Left lung (tissue), 10 donors: Measurements from ENCODE around the gene LLGL2. TPM values are rescaled to one million over a fixed set of nuclear protein-coding genes. Genes with fewer than 3 reads are reported as not detected.

Source experiments
- ATAC-seq: fragments of 200-7000 bp; cut with Tn5 transposase; one replicate; pipeline ENCODE4 v1.9.1; 2020; ENCODE audit warnings: moderate library complexity
- DNase-seq, 4 donors: peaks; one replicate each; pipeline ENCODE4 v3.0.0-alpha.2; 2013 to 2020
- H3K27ac ChIP-seq, 2 donors: fragments of 200-600 bp; sonication (generic) in 1 of 2; one replicate each; pipeline versions ENCODE4 v1.5.0 to v1.8.0; 2020 to 2021
- H3K27me3 ChIP-seq, 2 donors: fragments of 200-600 bp; sonication (generic) in 1 of 2; one replicate each; pipeline versions ENCODE4 v1.5.0 to v1.8.0; 2020 to 2021
- H3K36me3 ChIP-seq, 2 donors: fragments of 200-600 bp; sonication (generic) in 1 of 2; one replicate each; pipeline versions ENCODE4 v1.5.0 to v1.8.0; 2020 to 2021
- H3K4me1 ChIP-seq, 2 donors: fragments of 200-600 bp; one replicate each; pipeline ENCODE4 v1.8.0; 2021
- H3K4me3 ChIP-seq, 2 donors: fragments of 200-600 bp; sonication (generic) in 1 of 2; one replicate each; pipeline versions ENCODE4 v1.5.0 to v1.8.0; 2020 to 2021; ENCODE audit warnings: mild to moderate bottlenecking in 1 of 2
- H3K9me3 ChIP-seq, 2 donors: fragments of 200-600 bp; sonication (generic) in 1 of 2; one replicate each; pipeline versions ENCODE4 v1.5.0 to v1.8.0; 2020 to 2021
- CTCF ChIP-seq, 2 donors: fragments of 200-600 bp; sonication (generic) in 1 of 2; IDR thresholded peaks; one replicate each; pipeline versions ENCODE4 v1.5.0 to v1.8.0; 2021; ENCODE audit warnings: antibody characterized with exemption in 2 of 2
- intact Hi-C, 2 donors: fragments of 100-400 bp; cut with DNase I; formaldehyde crosslinking; loops; one replicate each; pipeline versions ENCODE4 v1.11.2 to v1.14.2; 2022
- polyA plus RNA-seq, 6 donors: library from polyadenylated mRNA; unstranded; fragments of 120-200 nt; gene quantifications; one replicate each; pipeline ENCODE4 v1.2.1, GENCODE V29; 2013; ENCODE audit not compliant: insufficient read length in 6 of 6
- total RNA-seq, 2 donors: library from RNA; stranded (reverse); fragmentation: NEBNext Ultra II Directional; extraction: Animal tissue kit (Norgen Biotek cat#: 25700); gene quantifications; one replicate each; pipeline ENCODE4 v1.2.1, GENCODE V29; 2021
- donor health status: DM: no; HTN: yes; CAD: no.
- donor health status: DM: no; HTN: no; CAD: no.

LLGL2 gene
- total and polyA plus RNA-seq, 8 donors: 38.0 to 173 (median 53.1) TPM

- no peak for TF ChIP-seq CTCF (IDR thresholded peaks at IDR 0.05)
- ATAC-seq (no peak), DNase-seq (no peak)
- no peaks in the 10 kb centered on the region for H3K27me3 ChIP-seq
- intact Hi-C loops: no loop called here
- no peak overlapping the region for H3K4me3 ChIP-seq
- H3K4me1 ChIP-seq: peaks cover 12 to 48% of the 10 kb centered on the region in 2 donors
- H3K27ac ChIP-seq: peak overlapping the region in 1 of 2 donors; percentile 18
- no peaks in the 10 kb centered on the region for H3K9me3 ChIP-seq
- peaks cover 0 to 61% of the 10 kb centered on the region in 2 donors for H3K36me3 ChIP-seq
Observed at GRCh38 chr17:75506888-75507287, 18.6 kb upstream of the LLGL2 start.

DNA sequence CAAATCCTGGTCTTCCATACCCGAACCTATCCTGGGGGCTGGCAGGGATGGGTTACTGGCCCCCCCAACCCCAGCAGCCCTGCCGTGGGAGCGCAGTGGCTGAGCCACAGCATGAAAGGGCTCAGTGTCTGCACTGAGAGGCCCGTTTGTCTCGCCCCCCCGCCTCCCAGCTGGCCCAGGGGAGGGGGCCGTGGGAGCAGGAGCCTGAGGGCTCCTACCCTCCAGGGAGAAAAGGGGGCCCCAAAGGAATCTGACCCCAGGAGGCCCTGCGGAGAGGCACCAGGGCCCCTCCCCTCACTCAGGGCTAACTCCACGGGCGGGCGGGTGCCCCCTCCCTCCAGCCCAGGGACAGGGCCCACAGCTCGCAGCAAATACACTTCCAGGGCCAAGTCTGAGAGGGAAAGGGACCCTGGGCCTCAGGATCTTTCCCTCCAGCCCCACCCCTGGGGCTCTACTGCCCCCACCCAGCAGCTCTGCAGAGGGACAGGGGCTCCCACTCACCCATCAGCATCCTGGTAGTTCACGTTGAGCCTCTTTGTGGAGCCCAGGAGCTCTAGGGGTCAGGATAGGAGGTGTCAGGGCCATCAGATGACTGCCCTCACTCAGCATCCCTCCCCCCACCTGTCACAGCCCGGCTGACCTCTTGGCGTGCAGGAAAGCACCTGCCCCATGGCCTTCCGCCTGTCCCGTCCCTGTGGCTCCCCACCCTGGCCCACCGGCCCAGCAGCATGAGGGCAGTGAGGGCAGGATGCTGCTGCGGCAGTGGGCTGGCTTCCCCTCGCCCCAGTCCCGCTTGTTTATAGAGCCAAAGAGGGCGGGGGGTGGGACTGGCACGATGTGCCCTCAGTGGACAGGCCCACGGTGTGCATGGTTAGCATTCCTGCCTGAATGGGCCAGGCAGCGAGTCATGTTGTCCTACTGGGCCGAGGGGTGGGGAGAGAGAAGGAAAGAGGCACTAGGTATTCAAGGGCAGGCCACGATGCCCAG is 17.5 kb upstream of the LLGL2 start:
- intact Hi-C loops: no loop called here
- no peak for TF ChIP-seq CTCF (IDR thresholded peaks at IDR 0.05)
- peak overlapping the region in 1 of 2 donors; percentile 16 for H3K4me3 ChIP-seq
- H3K27me3 ChIP-seq: no peaks in the 10 kb centered on the region
- peaks cover 0 to 51% of the 10 kb centered on the region in 2 donors for H3K36me3 ChIP-seq
- H3K27ac ChIP-seq: peak overlapping the region; percentile 56 to 77
- H3K9me3 ChIP-seq: no peaks in the 10 kb centered on the region
- ATAC-seq (no peak), DNase-seq (peak in 1 of 4 donors; percentile 67)
- H3K4me1 ChIP-seq: peaks cover 13 to 59% of the 10 kb centered on the region in 2 donors

DNA sequence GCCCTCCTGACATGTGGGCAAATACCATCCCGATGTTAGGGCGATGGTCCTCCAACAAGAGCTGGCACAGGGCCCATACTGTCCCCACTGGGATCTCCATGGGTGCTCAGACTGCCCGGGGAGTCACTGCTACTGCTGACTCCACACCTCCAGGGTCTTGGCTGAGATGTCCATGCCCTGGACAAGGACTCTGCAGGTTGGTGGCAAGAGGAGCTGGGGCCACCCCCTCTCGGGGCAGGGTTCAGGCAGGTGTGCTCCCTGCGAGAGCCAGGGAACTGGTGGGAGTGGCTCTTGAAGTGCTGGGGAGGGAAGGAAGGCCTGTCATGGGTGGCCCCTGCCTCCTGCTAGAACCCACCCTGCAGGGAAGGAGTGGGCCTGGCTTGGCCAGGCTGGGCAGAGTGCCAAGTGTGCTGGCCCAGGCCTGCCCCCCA is 16.6 kb upstream of the LLGL2 start:
- DNase-seq: peak in 1 of 4 donors; percentile 44
- TF ChIP-seq CTCF (IDR thresholded peaks at IDR 0.05): no peak
- intact Hi-C loops: no loop called here
- Histone ChIP-seq H3K4me3 (peak overlapping the region in 1 of 2 donors; percentile 16), H3K4me1 (peaks cover 13 to 59% of the 10 kb centered on the region in 2 donors), H3K9me3 (no peaks in the 10 kb centered on the region), H3K27me3 (peaks cover 0 to 4% of the 10 kb centered on the region in 2 donors), H3K27ac (peak overlapping the region; percentile 56 to 77), H3K36me3 (peaks cover 0 to 45% of the 10 kb centered on the region in 2 donors)
- ATAC-seq: no peak

- H3K4me1 ChIP-seq: peaks cover 13 to 53% of the 10 kb centered on the region in 2 donors
- ATAC-seq (peak; percentile 9), DNase-seq (peak in 1 of 4 donors; percentile 76)
- intact Hi-C loops: no loop called here
- H3K27ac ChIP-seq: peak overlapping the region; percentile 57 to 77
- H3K4me3 ChIP-seq: peak overlapping the region in 1 of 2 donors; percentile 16
- peaks cover 0 to 11% of the 10 kb centered on the region in 2 donors for H3K27me3 ChIP-seq
- H3K9me3 ChIP-seq: no peaks in the 10 kb centered on the region
- no peak for TF ChIP-seq CTCF (IDR thresholded peaks at IDR 0.05)
- H3K36me3 ChIP-seq: peaks cover 0 to 38% of the 10 kb centered on the region in 2 donors
Observed at GRCh38 chr17:75509528-75510258, 15.8 kb upstream of the LLGL2 start.
